Upper lobe of right lung (tissue), 1 donor: ENCODE data around the gene PDILT. TPM values are rescaled to one million over a fixed set of nuclear protein-coding genes. Genes with fewer than 3 reads are reported as not detected.
"Not testable (repeated sequence)": the region's sequence is repeated elsewhere in the genome, so short reads cannot be mapped to it uniquely, and the experiment has no call there.

Experiments used
- ATAC-seq: fragments of 200-7000 bp; cut with Tn5 transposase; one replicate; pipeline ENCODE4 v1.9.1; 2020; ENCODE audit warnings: mild to moderate bottlenecking, moderate library complexity
- DNase-seq: peaks from one replicate; pipeline ENCODE4 v3.0.0-alpha.2; 2020
- H3K27ac ChIP-seq: fragments of 200-600 bp; one replicate; pipeline ENCODE4 v1.8.0; 2022
- H3K27me3 ChIP-seq: fragments of 200-600 bp; one replicate; pipeline ENCODE4 v1.8.0; 2022; ENCODE audit warnings: mild to moderate bottlenecking
- H3K36me3 ChIP-seq: fragments of 200-600 bp; one replicate; pipeline ENCODE4 v1.8.0; 2022
- H3K4me1 ChIP-seq: fragments of 200-600 bp; one replicate; pipeline ENCODE4 v1.8.0; 2022
- H3K4me3 ChIP-seq: fragments of 200-600 bp; one replicate; pipeline ENCODE4 v1.8.0; 2022; ENCODE audit warnings: mild to moderate bottlenecking
- H3K9me3 ChIP-seq: fragments of 200-600 bp; one replicate; pipeline ENCODE4 v1.8.0; 2022
- CTCF ChIP-seq: fragments of 200-600 bp; IDR thresholded peaks from one replicate; pipeline ENCODE4 v1.8.0; 2022; ENCODE audit warnings: antibody characterized with exemption
- intact Hi-C: fragments of 100-400 bp; cut with DNase I; formaldehyde crosslinking; loops from one replicate; pipeline ENCODE4 v1.11.0; 2022
- long read RNA-seq: library from polyadenylated mRNA; unstranded; transcript quantifications from one replicate; pipeline ENCODE4 v2.0.0, GENCODE V29; 2021
- total RNA-seq: library from RNA; stranded (reverse); fragmentation: NEBNext Ultra II Directional; extraction: Animal tissue kit (Norgen Biotek cat#: 25700); gene quantifications from one replicate; pipeline ENCODE4 v1.2.1, GENCODE V29; 2021
- donor health status: DM: no; HTN: yes; CAD: no; lungs with severe emphysema.

Gene PDILT
- not detected for total RNA-seq
- long read RNA-seq: 0 reads

- Histone ChIP-seq H3K4me1 (no peaks in the 10 kb centered on the region), H3K4me3 (no peak within 1 kb of the TSS), H3K27ac (no peak within 1 kb of the TSS), H3K27me3 (no peaks in the 10 kb centered on the region), H3K9me3 (no peaks in the 10 kb centered on the region), H3K36me3 (no peaks in the 10 kb centered on the region)
- intact Hi-C loops: no loop called here
- no peak for TF ChIP-seq CTCF
- ATAC-seq: no peak
- DNase-seq: no peak
These were observed at the start of gene PDILT for GRCh38 chr16:20404637-20405036. PDILT (minus strand) TSS chr16:20404737; CDS start chr16:20399300, 5,437 bp downstream.

- intact Hi-C loops, H3K4me1 ChIP-seq, DNase-seq, H3K27ac ChIP-seq, H3K4me3 ChIP-seq, H3K36me3 ChIP-seq, H3K9me3 ChIP-seq, H3K27me3 ChIP-seq, ATAC-seq: not testable (repeated sequence)
These were observed 49.1 kb upstream of the PDILT start for GRCh38 chr16:20453633-20454032.

- H3K9me3 ChIP-seq, DNase-seq, H3K36me3 ChIP-seq, H3K27ac ChIP-seq, H3K4me3 ChIP-seq, H3K27me3 ChIP-seq, ATAC-seq, H3K4me1 ChIP-seq, intact Hi-C loops: not testable (repeated sequence)
These were observed 46.8 kb upstream of the PDILT start, which contains the start of gene ACSM2A for GRCh38 chr16:20451364-20451763. ACSM2A (plus strand) TSS chr16:20451521; CDS start chr16:20460115, 8,594 bp downstream.

GRCh38 chr16:20446652-20447393 is 42.3 kb upstream of the PDILT start:
- H3K27ac ChIP-seq, H3K4me1 ChIP-seq, intact Hi-C loops, H3K36me3 ChIP-seq, H3K4me3 ChIP-seq, DNase-seq, H3K27me3 ChIP-seq, H3K9me3 ChIP-seq, ATAC-seq: not testable (repeated sequence)

GRCh38 chr16:20441859-20442258 is 37.3 kb upstream of the PDILT start:
- ATAC-seq, H3K27ac ChIP-seq, H3K9me3 ChIP-seq, DNase-seq, H3K36me3 ChIP-seq, intact Hi-C loops, H3K4me1 ChIP-seq, H3K27me3 ChIP-seq, H3K4me3 ChIP-seq: not testable (repeated sequence)

GRCh38 chr16:20441191-20441590 is 36.7 kb upstream of the PDILT start:
- Histone ChIP-seq H3K9me3 (no peaks in the 10 kb centered on the region), H3K4me3 (no peak overlapping the region), H3K4me1 (no peaks in the 10 kb centered on the region), H3K27ac (no peak overlapping the region), H3K36me3 (no peaks in the 10 kb centered on the region), H3K27me3 (no peaks in the 10 kb centered on the region)
- no peak for ATAC-seq
- TF ChIP-seq CTCF: no peak
- DNase-seq: no peak
- intact Hi-C loops: no loop called here

- H3K9me3 ChIP-seq, H3K27me3 ChIP-seq, H3K4me1 ChIP-seq, intact Hi-C loops, H3K36me3 ChIP-seq, DNase-seq, H3K4me3 ChIP-seq, ATAC-seq, H3K27ac ChIP-seq: not testable (repeated sequence)
These were observed 36.2 kb upstream of the PDILT start for GRCh38 chr16:20440731-20441130.

- intact Hi-C loops, H3K4me3 ChIP-seq, DNase-seq, H3K9me3 ChIP-seq, H3K36me3 ChIP-seq, H3K27me3 ChIP-seq, H3K4me1 ChIP-seq: not testable (repeated sequence)
- peak; percentile 59 for ATAC-seq
- H3K27ac ChIP-seq: peak overlapping the region; percentile 63
These were observed 35.3 kb upstream of the PDILT start for GRCh38 chr16:20439820-20440231.

GRCh38 chr16:20438950-20439349 is 34.4 kb upstream of the PDILT start:
- H3K9me3 ChIP-seq, H3K4me3 ChIP-seq, DNase-seq, H3K4me1 ChIP-seq, intact Hi-C loops, H3K36me3 ChIP-seq, H3K27me3 ChIP-seq: not testable (repeated sequence)
- ATAC-seq: peak; percentile 20
- H3K27ac ChIP-seq: peak overlapping the region; percentile 63
